Breast epithelium (tissue), 4 donors: ENCODE measurements around the gene PPFIA3. TPM values are rescaled to one million over a fixed set of nuclear protein-coding genes. Genes with fewer than 3 reads are reported as not detected.
"Not testable (repeated sequence)": the region's sequence is repeated elsewhere in the genome, so short reads cannot be mapped to it uniquely, and the experiment has no call there.

Experiments used
- DNase-seq, 2 donors: peaks; one replicate each; pipeline ENCODE4 v3.0.0-alpha.2; 2019; ENCODE audit warnings: low spot score in 2 of 2
- H3K27ac ChIP-seq, 2 donors: fragments of 200-600 bp; sonication (generic) in 1 of 2; one replicate each; pipeline ENCODE4 v1.5.1; 2016 to 2019; ENCODE audit warnings: mild to moderate bottlenecking in 1 of 2
- H3K27me3 ChIP-seq, 2 donors: fragments of 200-600 bp; sonication (generic) in 1 of 2; one replicate each; pipeline versions ENCODE4 v1.5.1 to v1.6.0; 2017 to 2019; ENCODE audit warnings: control low read depth in 1 of 2, mild to moderate bottlenecking in 1 of 2
- H3K36me3 ChIP-seq: fragments of 200-600 bp; one replicate; pipeline ENCODE4 v1.5.1; 2019
- H3K4me1 ChIP-seq, 2 donors: fragments of 200-600 bp; sonication (generic); one replicate each; pipeline ENCODE4 v1.5.1; 2016 to 2019; ENCODE audit warnings: control low read depth in 1 of 2
- H3K4me3 ChIP-seq, 3 donors: fragments of 200-600 bp; sonication (generic); 1 replicate in 2 of 3; 2 replicates in 1 of 3; pipeline ENCODE4 v1.5.1; 2016 to 2019; ENCODE audit warnings: mild to moderate bottlenecking in 3 of 3, moderate library complexity in 2 of 3
- H3K9me3 ChIP-seq, 2 donors: fragments of 200-600 bp; sonication (generic) in 1 of 2; one replicate each; pipeline ENCODE4 v1.5.1; 2016 to 2019; ENCODE audit warnings: control low read depth in 1 of 2
- POLR2A ChIP-seq: fragments of 450-650 bp; IDR thresholded peaks from one replicate; pipeline ENCODE4 v1.6.1; 2016; ENCODE audit warnings: antibody characterized with exemption, mild to moderate bottlenecking, moderate library complexity
- POLR2AphosphoS5 ChIP-seq, 3 donors: sonication (generic); formaldehyde crosslinking; IDR thresholded peaks; one replicate each; pipeline ENCODE4 v1.6.1; 2017; ENCODE audit warnings: antibody characterized with exemption in 3 of 3
- intact Hi-C: fragments of 100-400 bp; cut with DNase I; formaldehyde crosslinking; loops from one replicate; pipeline ENCODE4 v1.15.1; 2023; ENCODE audit warnings: low total_unique reads
- total RNA-seq, 3 donors: library from RNA; depleted of rRNA; stranded (reverse); fragments of >200 nt; gene quantifications; one replicate each; pipeline ENCODE4 v1.1.0, GENCODE V29; 2016
- TF ChIP-seq, protein P1 (sequence below), 3 donors: fragments of 450-650 bp; IDR thresholded peaks; one replicate each; pipeline ENCODE4 v1.5.1; 2016 to 2017; ENCODE audit warnings: antibody characterized with exemption in 3 of 3, mild to moderate bottlenecking in 3 of 3, moderate library complexity in 3 of 3

The PPFIA3 gene
- total RNA-seq, 3 donors from 2014 or later = 3.4 to 6.2 (median 3.4) TPM

DNA sequence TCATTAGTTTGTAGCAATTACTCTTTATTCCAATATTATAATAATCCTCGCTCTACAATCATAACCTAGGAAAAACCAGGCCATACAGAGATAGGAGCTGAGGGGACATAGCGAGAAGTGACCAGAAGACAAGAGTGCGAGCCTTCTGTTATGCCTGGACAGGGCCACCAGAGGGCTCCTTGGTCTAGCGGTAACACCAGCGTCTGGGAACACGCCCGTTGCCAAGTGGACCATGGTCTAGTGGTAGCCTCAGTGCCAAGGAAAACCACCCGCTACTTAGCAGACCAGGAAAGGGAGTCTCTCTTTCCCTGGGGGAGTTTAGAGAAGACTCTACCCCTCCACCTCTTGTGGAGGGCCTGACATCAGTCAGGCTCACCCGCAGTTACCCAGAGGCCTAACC is 44.5 kb upstream of the PPFIA3 start:
- not testable (repeated sequence) for H3K36me3 ChIP-seq, H3K9me3 ChIP-seq, H3K27ac ChIP-seq, H3K4me1 ChIP-seq, H3K4me3 ChIP-seq
- intact Hi-C loops = loop anchor here (10.0 kb wide), 1 partner anchor 120 kb away; no protein-coding TSS in a partner anchor
- DNase-seq = peak in 1 of 2 donors; percentile 57
- peaks cover 6 to 28% of the 10 kb centered on the region in 2 donors for H3K27me3 ChIP-seq
- TF ChIP-seq, protein P1, sequence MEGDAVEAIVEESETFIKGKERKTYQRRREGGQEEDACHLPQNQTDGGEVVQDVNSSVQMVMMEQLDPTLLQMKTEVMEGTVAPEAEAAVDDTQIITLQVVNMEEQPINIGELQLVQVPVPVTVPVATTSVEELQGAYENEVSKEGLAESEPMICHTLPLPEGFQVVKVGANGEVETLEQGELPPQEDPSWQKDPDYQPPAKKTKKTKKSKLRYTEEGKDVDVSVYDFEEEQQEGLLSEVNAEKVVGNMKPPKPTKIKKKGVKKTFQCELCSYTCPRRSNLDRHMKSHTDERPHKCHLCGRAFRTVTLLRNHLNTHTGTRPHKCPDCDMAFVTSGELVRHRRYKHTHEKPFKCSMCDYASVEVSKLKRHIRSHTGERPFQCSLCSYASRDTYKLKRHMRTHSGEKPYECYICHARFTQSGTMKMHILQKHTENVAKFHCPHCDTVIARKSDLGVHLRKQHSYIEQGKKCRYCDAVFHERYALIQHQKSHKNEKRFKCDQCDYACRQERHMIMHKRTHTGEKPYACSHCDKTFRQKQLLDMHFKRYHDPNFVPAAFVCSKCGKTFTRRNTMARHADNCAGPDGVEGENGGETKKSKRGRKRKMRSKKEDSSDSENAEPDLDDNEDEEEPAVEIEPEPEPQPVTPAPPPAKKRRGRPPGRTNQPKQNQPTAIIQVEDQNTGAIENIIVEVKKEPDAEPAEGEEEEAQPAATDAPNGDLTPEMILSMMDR (IDR thresholded peaks at IDR 0.05) = peak; percentile 68 to 82 (median 77)

GRCh38 chr19:49080392-49080791 is 39.0 kb upstream of the PPFIA3 start:
- DNase-seq = no peak
- intact Hi-C loops = no loop called here
- Histone ChIP-seq H3K36me3 (no peaks in the 10 kb centered on the region), H3K9me3 (no peaks in the 10 kb centered on the region), H3K4me3 (no peak overlapping the region), H3K27ac (no peak overlapping the region), H3K4me1 (no peaks in the 10 kb centered on the region), H3K27me3 (no peaks in the 10 kb centered on the region)
- TF ChIP-seq POLR2AphosphoS5 (IDR thresholded peaks at IDR 0.05) (no peak), POLR2A (no peak)
- TF ChIP-seq, protein P1 (IDR thresholded peaks at IDR 0.05) = no peak

- H3K4me1 ChIP-seq = peaks cover 0 to 2% of the 10 kb centered on the region in 2 donors
- H3K36me3 ChIP-seq = no peaks in the 10 kb centered on the region
- intact Hi-C loops = no loop called here
- DNase-seq = no peak
- H3K9me3 ChIP-seq = no peaks in the 10 kb centered on the region
- no peak for TF ChIP-seq POLR2A
- TF ChIP-seq POLR2AphosphoS5 (IDR thresholded peaks at IDR 0.05) = no peak
- TF ChIP-seq, protein P1 (IDR thresholded peaks at IDR 0.05) = no peak
- no peak overlapping the region for H3K27ac ChIP-seq
- H3K4me3 ChIP-seq = no peak overlapping the region
- no peaks in the 10 kb centered on the region for H3K27me3 ChIP-seq
These were observed 38.1 kb upstream of the PPFIA3 start for GRCh38 chr19:49081273-49081672.

- Histone ChIP-seq H3K36me3 (no peaks in the 10 kb centered on the region), H3K4me3 (peak overlapping the region; percentile 86 to 94 (median 88)), H3K9me3 (no peaks in the 10 kb centered on the region), H3K27ac (peak overlapping the region; percentile 89 to 93), H3K27me3 (no peaks in the 10 kb centered on the region), H3K4me1 (peaks cover 7 to 9% of the 10 kb centered on the region in 2 donors)
- intact Hi-C loops = no loop called here
- DNase-seq = no peak
- TF ChIP-seq, protein P1 (IDR thresholded peaks at IDR 0.05) = no peak
- TF ChIP-seq POLR2A = no peak
- no peak for TF ChIP-seq POLR2AphosphoS5 (IDR thresholded peaks at IDR 0.05)
These were observed 34.9 kb upstream of the PPFIA3 start for GRCh38 chr19:49084206-49085019.
